Ovary (tissue), 9 donors: ENCODE measurements around the gene PRSS3. TPM values are rescaled to one million over a fixed set of nuclear protein-coding genes. Genes with fewer than 3 reads are reported as not detected.
"Not testable (repeated sequence)": the region's sequence is repeated elsewhere in the genome, so short reads cannot be mapped to it uniquely, and the experiment has no call there.

Source experiments
- DNase-seq, 5 donors: peaks; one replicate each; pipeline ENCODE4 v3.0.0-alpha.2; 2019 to 2020
- H3K27ac ChIP-seq, 2 donors: fragments of 200-600 bp; one replicate each; pipeline versions ENCODE4 v1.5.1 to v1.8.0; 2019 to 2022
- H3K27me3 ChIP-seq: fragments of 200-600 bp; one replicate; pipeline ENCODE4 v1.8.0; 2022
- H3K36me3 ChIP-seq: fragments of 200-600 bp; sonication (generic); one replicate; pipeline ENCODE4 v1.5.1; 2019
- H3K4me1 ChIP-seq: one replicate; pipeline ENCODE4 v1.8.1; 2013; ENCODE audit warnings: mild to moderate bottlenecking, moderate library complexity; ENCODE audit not compliant: insufficient read depth
- H3K4me3 ChIP-seq: fragments of 200-600 bp; sonication (generic); one replicate; pipeline ENCODE4 v1.5.1; 2017
- H3K9me3 ChIP-seq, 2 donors: fragments of 200-600 bp in 1 of 2; sonication (generic) in 1 of 2; one replicate each; pipeline versions ENCODE4 v1.5.1 to v1.8.1; 2013 to 2019; ENCODE audit warnings: mild to moderate bottlenecking in 1 of 2, moderate library complexity in 1 of 2
- CTCF ChIP-seq, 3 donors: fragments of 450-650 bp in 2 of 3; fragments of 200-600 bp in 1 of 3; IDR thresholded peaks; one replicate each; pipeline versions ENCODE4 v1.5.1 to v1.8.0; 2016 to 2022; ENCODE audit warnings: antibody characterized with exemption in 3 of 3, mild to moderate bottlenecking in 1 of 3
- EP300 ChIP-seq: sonication (generic); formaldehyde crosslinking; IDR thresholded peaks from one replicate; pipeline ENCODE4 v1.6.1; 2017; ENCODE audit warnings: antibody characterized with exemption
- POLR2A ChIP-seq: fragments of 450-650 bp; IDR thresholded peaks from one replicate; pipeline ENCODE4 v1.6.1; 2017; ENCODE audit warnings: antibody characterized with exemption, mild to moderate bottlenecking, moderate library complexity
- WGBS, 3 donors: extraction: QIAGEN DNeasy Blood & Tissue Kit in 1 of 3; methylation state at CpG; one replicate each; pipeline versions ENCODE4 v1.1.5 to v1.1.7; 2013 to 2017; 5-methylcytosine and 5-hydroxymethylcytosine counted together
- intact Hi-C, 4 donors: fragments of 100-400 bp; cut with DNase I; formaldehyde crosslinking; loops; one replicate each; pipeline versions ENCODE4 v1.11.0 to v1.15.1; 2022 to 2023
- polyA plus RNA-seq, 2 donors: library from polyadenylated mRNA; stranded (reverse); fragments of 200-250 nt in 1 of 2; fragments of 350-450 nt in 1 of 2; fragmentation: Illumina TruSeq in 1 of 2; extraction: RNeasy Lipid Tissue Mini Kit (QIAGEN cat#74804) in 1 of 2; gene quantifications; one replicate each; pipeline ENCODE4 v1.2.3, GENCODE V29; 2013 to 2014
- small RNA-seq: library from RNA; depleted of rRNA; stranded (forward); fragments of <200 nt; gene quantifications from one replicate; pipeline ENCODE3, GENCODE V24; 2016
- total RNA-seq, 7 donors: library from RNA; depleted of rRNA in 2 of 7; stranded (reverse); fragments of >200 nt in 2 of 7; fragmentation: NEBNext Ultra II Directional in 3 of 7; extraction: Animal tissue kit (Norgen Biotek cat#: 25700) in 3 of 7; gene quantifications; one replicate each; pipeline versions ENCODE4 v1.1.0 to v1.2.4, GENCODE V29; 2016 to 2023
- donor health status: DM: no; HTN: no; CAD: no; lungs with moderate emphysema.
- donor health status: DM: no; HTN: no; CAD: no.
- donor health status: Bipolar disorder and iron deficiency.
- donor health status: DM: yes; HTN: yes; CAD: no.
- donor health status: DM: no; HTN: no; CAD: no.
- donor health status: DM: yes; HTN: yes; CAD: no.

Gene PRSS3
- total and polyA plus RNA-seq, 9 donors = 1.4 to 2.0 TPM; not detected in 7

- intact Hi-C loops = no loop called here
- H3K27ac ChIP-seq = no peak overlapping the region
- DNase-seq = no peak
- no peaks in the 10 kb centered on the region for H3K36me3 ChIP-seq
- peaks cover 7% of the 10 kb centered on the region for H3K4me1 ChIP-seq
- H3K9me3 ChIP-seq = no peaks in the 10 kb centered on the region
- 13 to 18% (median 14%) methylated on average over 2 of the region's 2 CpGs for WGBS, 3 donors
- no peak overlapping the region for H3K4me3 ChIP-seq
- TF ChIP-seq CTCF (IDR thresholded peaks at IDR 0.05) (no peak), EP300 (no peak), POLR2A (no peak)
- no peaks in the 10 kb centered on the region for H3K27me3 ChIP-seq
These were observed 45.0 kb downstream of the PRSS3 start for GRCh38 chr9:33840381-33840780.

DNA sequence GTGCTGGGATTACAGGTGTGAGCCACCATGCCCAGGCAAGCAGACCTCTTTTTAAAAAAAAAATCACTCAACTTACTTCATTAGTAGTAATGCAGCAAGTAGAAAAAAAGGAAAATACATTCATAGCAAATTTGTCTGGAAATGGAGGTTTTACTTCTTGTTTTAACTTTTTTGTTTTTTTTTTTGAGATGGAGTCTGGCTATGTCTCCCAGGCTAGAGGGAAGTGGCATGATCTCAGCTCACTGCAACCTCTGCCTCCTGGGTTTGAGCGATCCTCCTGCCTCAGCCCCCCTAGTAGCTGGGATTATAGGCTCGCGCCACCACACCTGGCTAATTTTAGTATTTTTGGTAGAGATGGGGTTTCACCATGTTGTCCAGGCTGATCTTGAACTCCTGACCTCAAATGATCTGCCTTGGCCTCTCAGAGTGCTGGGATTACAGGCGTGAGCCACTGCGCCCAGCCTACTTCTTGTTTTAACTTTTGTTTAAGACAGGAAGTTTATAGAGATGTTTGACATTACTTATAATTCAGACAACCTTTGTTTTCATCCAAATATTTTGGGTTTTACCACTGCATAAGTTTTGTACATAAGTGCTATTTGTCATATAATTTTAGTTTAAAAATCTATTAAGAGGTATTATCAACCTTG, 48.1 kb downstream of the PRSS3 start:
- H3K27ac ChIP-seq = no peak overlapping the region
- 85 to 94% (median 92%) methylated on average over 5 of the region's 5 CpGs for WGBS, 3 donors

GRCh38 chr9:33846231-33846630, 50.9 kb downstream of the PRSS3 start:
- WGBS, 3 donors = 80 to 83% (median 82%) methylated on average over 4 of the region's 4 CpGs
- Histone ChIP-seq H3K4me1 (peaks cover 16% of the 10 kb centered on the region), H3K27ac (no peak overlapping the region), H3K4me3 (no peak overlapping the region), H3K9me3 (no peaks in the 10 kb centered on the region), H3K36me3 (no peaks in the 10 kb centered on the region), H3K27me3 (no peaks in the 10 kb centered on the region)
- intact Hi-C loops = no loop called here
- TF ChIP-seq CTCF (IDR thresholded peaks at IDR 0.05) (no peak), POLR2A (no peak), EP300 (no peak)
- DNase-seq = no peak

More for the DNA sequence above, 48.1 kb downstream of the PRSS3 start:
- Histone ChIP-seq H3K36me3 (no peaks in the 10 kb centered on the region), H3K4me1 (peaks cover 4% of the 10 kb centered on the region), H3K27me3 (no peaks in the 10 kb centered on the region), H3K9me3 (no peaks in the 10 kb centered on the region), H3K4me3 (no peak overlapping the region)
- intact Hi-C loops = no loop called here
- no peak for DNase-seq
- TF ChIP-seq EP300 (no peak), CTCF (IDR thresholded peaks at IDR 0.05) (no peak), POLR2A (no peak)

- DNase-seq, H3K27ac ChIP-seq, H3K4me3 ChIP-seq, H3K9me3 ChIP-seq, intact Hi-C loops, H3K27me3 ChIP-seq, H3K36me3 ChIP-seq: not testable (repeated sequence)
- 93 to 95% (median 93%) methylated on average over 3 of the region's 3 CpGs for WGBS, 3 donors
- peaks cover 20% of the 10 kb centered on the region for H3K4me1 ChIP-seq
These were observed 52.5 kb downstream of the PRSS3 start for GRCh38 chr9:33847894-33848205.

Small RNA genes lying within 50 kb of the gene (small RNA-seq; reads per million reads assigned to genes)
- gene RF00019 = not detected

Other genes with a start within 250 kb of the PRSS3 start
- 10 to 100 TPM; 19.6 to 50.1 (median 43.3) TPM for gene UBE2R2, start 21.6 kb downstream of the PRSS3 start, total RNA-seq
- 10 to 100 TPM; 33.6 to 76.0 TPM for gene UBE2R2, start 21.6 kb downstream of the PRSS3 start, polyA plus RNA-seq